K562 (cell line): ENCODE results near the gene SERPING1. TPM values are rescaled to one million over a fixed set of nuclear protein-coding genes. Genes with fewer than 3 reads are reported as not detected.
A peak's percentile ranks its signal among the peaks of the same experiment; 100 is the strongest.

ENCODE experiments used
- BCOR ChIP-seq: fragments of 450-650 bp; IDR thresholded peaks from 2 replicates; pipeline ENCODE4 v1.6.1; 2016
- BMI1 ChIP-seq: fragments of 150-350 bp; IDR thresholded peaks from 2 replicates; pipeline ENCODE4 v1.6.1; 2014; ENCODE audit warnings: low read length
- COPS2 ChIP-seq: fragments of 450-650 bp; conservative IDR thresholded peaks from 2 replicates; pipeline ENCODE4 v1.6.1; 2016; ENCODE audit warnings: mild to moderate bottlenecking, moderate library complexity
- CTCF ChIP-seq, 3 experiments: IDR thresholded peaks in 2 of 3; conservative IDR thresholded peaks in 1 of 3; 2 replicates each; pipeline ENCODE4 v1.5.1; 2011 to 2012; ENCODE audit warnings: low read length in 3 of 3, mild to moderate bottlenecking in 3 of 3, control low read depth in 2 of 3, improper control_type of control experiment in 1 of 3, inconsistent platforms in 1 of 3, low read depth in 1 of 3, mixed read lengths in 1 of 3, moderate library complexity in 1 of 3; ENCODE audit not compliant: insufficient read depth in 2 of 3
- E2F4 ChIP-seq: sonication (generic); formaldehyde crosslinking; IDR thresholded peaks from 2 replicates; pipeline ENCODE4 v1.8.0; 2022; ENCODE audit warnings: mild to moderate bottlenecking, low read depth, missing genetic modification reagents
- E2F5 ChIP-seq: sonication (generic); formaldehyde crosslinking; IDR thresholded peaks from 2 replicates; pipeline ENCODE4 v1.8.0; 2022; ENCODE audit warnings: mild to moderate bottlenecking, missing genetic modification reagents
- EP400 ChIP-seq: fragments of 450-650 bp; IDR thresholded peaks from 2 replicates; pipeline ENCODE4 v1.6.1; 2017; ENCODE audit warnings: antibody characterized with exemption, mild to moderate bottlenecking, moderate library complexity
- FOXO4 ChIP-seq: fragments of 450-650 bp; formaldehyde crosslinking; IDR thresholded peaks from 2 replicates; pipeline ENCODE4 v1.4.0; 2020; ENCODE audit warnings: mild to moderate bottlenecking, moderate library complexity
- GABPB1 ChIP-seq: sonication (generic); formaldehyde crosslinking; IDR thresholded peaks from 2 replicates; pipeline ENCODE4 v1.8.0; 2022; ENCODE audit warnings: mild to moderate bottlenecking, missing genetic modification reagents
- JUNB ChIP-seq: fragments of 450-650 bp; formaldehyde crosslinking; conservative IDR thresholded peaks from 2 replicates; pipeline ENCODE4 v1.4.0; 2020; ENCODE audit warnings: mild to moderate bottlenecking
- MED1 ChIP-seq: sonication (generic); formaldehyde crosslinking; IDR thresholded peaks from 2 replicates; pipeline ENCODE4 v1.8.1; 2023; ENCODE audit warnings: missing genetic modification reagents, borderline replicate concordance
- MTA1 ChIP-seq: fragments of 450-650 bp; IDR thresholded peaks from 2 replicates; pipeline ENCODE4 v1.6.1; 2017; ENCODE audit warnings: borderline replicate concordance
- POLR3A ChIP-seq: IDR thresholded peaks from 2 replicates; pipeline ENCODE4 v1.6.1; 2011; ENCODE audit warnings: borderline replicate concordance, mild to moderate bottlenecking, moderate library complexity; ENCODE audit not compliant: insufficient read length, insufficient read depth; ENCODE audit errors: extremely low read depth
- RHOXF2B ChIP-seq: fragments of 250-450 bp; sonication (Bioruptor Pico); conservative IDR thresholded peaks from 2 replicates; pipeline ENCODE4 v1.5.1; 2021
- SMARCC2 ChIP-seq: fragments of 450-650 bp; IDR thresholded peaks from 2 replicates; pipeline ENCODE4 v1.6.1; 2017; ENCODE audit warnings: antibody characterized with exemption, moderate library complexity, mild to moderate bottlenecking, low read depth
- SREBF1 ChIP-seq: fragments of 150-350 bp; IDR thresholded peaks from 2 replicates; pipeline ENCODE4 v1.6.1; 2014; ENCODE audit warnings: antibody characterized with exemption, low read depth, low read length, borderline replicate concordance
- SREBF2 ChIP-seq: sonication (generic); formaldehyde crosslinking; IDR thresholded peaks from 2 replicates; pipeline ENCODE4 v1.4.0; 2020; ENCODE audit warnings: mild to moderate bottlenecking, missing genetic modification reagents
- TAF9B ChIP-seq: fragments of 450-650 bp; IDR thresholded peaks from 2 replicates; pipeline ENCODE4 v1.6.1; 2018; ENCODE audit warnings: mild to moderate bottlenecking; ENCODE audit not compliant: partially characterized antibody
- TRIM28 ChIP-seq: fragments of 450-650 bp; IDR thresholded peaks from 2 replicates; pipeline ENCODE4 v1.6.1; 2017
- ZKSCAN8 ChIP-seq: fragments of 200-800 bp; sonication (Bioruptor generic); IDR thresholded peaks from 2 replicates; pipeline ENCODE4 v1.6.1; 2016; ENCODE audit warnings: missing genetic modification characterization, missing compliant biosample characterization
- ZNF212 ChIP-seq: fragments of 450-650 bp; formaldehyde crosslinking; IDR thresholded peaks from 2 replicates; pipeline ENCODE4 v1.4.0; 2020; ENCODE audit warnings: mild to moderate bottlenecking
- ZNF23 ChIP-seq: fragments of 250-450 bp; sonication (Bioruptor Pico); IDR thresholded peaks from 2 replicates; pipeline ENCODE4 v1.4.0; 2020; ENCODE audit warnings: mild to moderate bottlenecking
- ZNF3 ChIP-seq: fragments of 250-450 bp; sonication (Bioruptor Pico); IDR thresholded peaks from 2 replicates; pipeline ENCODE4 v1.5.0; 2021; ENCODE audit warnings: mild to moderate bottlenecking, moderate library complexity
- ZNF431 ChIP-seq: sonication (generic); formaldehyde crosslinking; IDR thresholded peaks from 2 replicates; pipeline ENCODE4 v1.8.0; 2022; ENCODE audit warnings: mild to moderate bottlenecking, missing genetic modification reagents
- ZNF436 ChIP-seq: fragments of 250-450, 450-650 bp; sonication (Bioruptor Pico); formaldehyde crosslinking; IDR thresholded peaks from 2 replicates; pipeline ENCODE4 v1.7.0; 2020; ENCODE audit warnings: mild to moderate bottlenecking
- polyA plus RNA-seq, 8 experiments: library from polyadenylated mRNA; depleted of rRNA in 4 of 8; stranded (reverse) in 5 of 8; unstranded in 3 of 8; fragments of >200 nt; fragmentation: Nextera tagmentation in 2 of 8; fragmentation: Illumina TruSeq in 1 of 8; extraction: Ambion mirVana in 2 of 8; extraction: Trizol in 1 of 8; gene quantifications; 2 replicates each; pipeline versions ENCODE4 v1.2.1 to v1.2.3, GENCODE V29; 2011 to 2014; ENCODE audit warnings: inconsistent platforms in 1 of 8, missing spikeins in 1 of 8
- total RNA-seq, 7 experiments: library from RNA; depleted of rRNA in 6 of 7; stranded (reverse); fragments of >200 nt in 6 of 7; fragmentation: Illumina TruSeq in 2 of 7; extraction: Trizol in 2 of 7; gene quantifications; 2 replicates each; pipeline versions ENCODE4 v1.2.1 to v1.2.3, GENCODE V29; 2011 to 2021; ENCODE audit warnings: low replicate concordance in 1 of 7

SERPING1 gene
- total and polyA plus RNA-seq, 9 of the 15 experiments (the other 6 are each of a cell fraction or from before 2014, with no cell fraction given): 0.10 to 1.00 (median 0.21) TPM; not detected in 2

GRCh38 chr11:57567515-57568329, 29.8 kb upstream of the SERPING1 start, which contains the start of gene UBE2L6 (continued):
- TF ChIP-seq CTCF (IDR thresholded peaks at IDR 0.05 in 2 of 3, conservative IDR thresholded peaks at IDR 0.05 in 1 of 3; ENCODE audit: insufficient read depth in 2 of 3, low read depth in 1 of 3, low read length in 3 of 3): peak in 2 of 3 experiments; percentile 45 to 59; a peak in 4 of 6 replicates
- no peak for TF ChIP-seq JUNB (CRISPR knock-in tag)
- no peak for TF ChIP-seq ZKSCAN8 (CRISPR knock-in tag)
- TF ChIP-seq GABPB1 (CRISPR knock-in tag): no peak
- TF ChIP-seq ZNF3 (CRISPR knock-in tag): no peak
- no peak for TF ChIP-seq SREBF1
- TF ChIP-seq BMI1: no peak
- no peak for TF ChIP-seq TRIM28
- no peak for TF ChIP-seq ZNF436
- TF ChIP-seq E2F4 (CRISPR knock-in tag): 0 out of 2 replicates have a peak, but pooled peaks have one; percentile 39
- no peak for TF ChIP-seq ZNF212
- TF ChIP-seq COPS2: no peak
- no peak for TF ChIP-seq MED1
- no peak for TF ChIP-seq RHOXF2B (CRISPR knock-in tag)
- TF ChIP-seq SMARCC2: no peak
- TF ChIP-seq BCOR: no peak
- TF ChIP-seq FOXO4: no peak
- 0 out of 2 replicates have a peak, but pooled peaks have one; percentile 34 for TF ChIP-seq E2F5
- TF ChIP-seq MTA1: no peak; the same call in 1 of the 2 replicates
- TF ChIP-seq TAF9B: no peak
- TF ChIP-seq EP400: peak; percentile 31; the same call in 1 of the 2 replicates
- no peak for TF ChIP-seq ZNF431
- TF ChIP-seq POLR3A: no peak
- TF ChIP-seq ZNF23 (CRISPR knock-in tag): no peak
- TF ChIP-seq SREBF2 (CRISPR knock-in tag): no peak
